Stomach (tissue), 9 donors: ENCODE data around the gene LRTM1. TPM values are rescaled to one million over a fixed set of nuclear protein-coding genes. Genes with fewer than 3 reads are reported as not detected.
A peak's percentile ranks its signal among the peaks of the same experiment; 100 is the strongest.

Source experiments
- DNase-seq, 2 donors: peaks; one replicate each; pipeline versions ENCODE4 v3.0.0 to v3.0.0-alpha.2; 2013 to 2019
- H3K27ac ChIP-seq, 5 donors: fragments of 200-600 bp in 4 of 5; sonication (generic) in 4 of 5; one replicate each; pipeline ENCODE4 v1.5.1; 2013 to 2019; ENCODE audit warnings: mild to moderate bottlenecking in 1 of 5, moderate library complexity in 1 of 5
- H3K27me3 ChIP-seq, 3 donors: fragments of 200-600 bp; sonication (generic); one replicate each; pipeline ENCODE4 v1.5.1; 2017 to 2019; ENCODE audit warnings: mixed run types in 1 of 3
- H3K36me3 ChIP-seq, 4 donors: fragments of 200-600 bp; sonication (generic); 1 replicate in 3 of 4; 2 replicates in 1 of 4; pipeline ENCODE4 v1.5.1; 2016 to 2019
- H3K4me1 ChIP-seq, 4 donors: fragments of 200-600 bp; sonication (generic); one replicate each; pipeline ENCODE4 v1.5.1; 2016 to 2019
- H3K4me3 ChIP-seq, 4 donors: fragments of 200-600 bp; sonication (generic) in 3 of 4; one replicate each; pipeline ENCODE4 v1.5.1; 2016 to 2019; ENCODE audit warnings: mild to moderate bottlenecking in 1 of 4
- H3K9me3 ChIP-seq, 4 donors: fragments of 200-600 bp; sonication (generic); one replicate each; pipeline ENCODE4 v1.5.1; 2016 to 2019
- EP300 ChIP-seq: sonication (generic); formaldehyde crosslinking; IDR thresholded peaks from one replicate; pipeline ENCODE4 v1.6.1; 2017; ENCODE audit warnings: antibody characterized with exemption
- POLR2A ChIP-seq, 4 donors: fragments of 450-650 bp; IDR thresholded peaks; one replicate each; pipeline ENCODE4 v1.6.1; 2016; ENCODE audit warnings: antibody characterized with exemption in 4 of 4, control low read depth in 2 of 4, mild to moderate bottlenecking in 1 of 4, moderate library complexity in 1 of 4
- POLR2AphosphoS5 ChIP-seq, 3 donors: sonication (generic); formaldehyde crosslinking; IDR thresholded peaks; one replicate each; pipeline ENCODE4 v1.6.1; 2016; ENCODE audit warnings: antibody characterized with exemption in 3 of 3
- WGBS, 5 donors: extraction: QIAGEN DNeasy Blood & Tissue Kit in 3 of 5; methylation state at CpG; one replicate each; pipeline versions ENCODE4 v1.1.5 to v1.1.7; 2013 to 2018; 5-methylcytosine and 5-hydroxymethylcytosine counted together
- intact Hi-C: fragments of 100-400 bp; cut with DNase I; formaldehyde crosslinking; loops from one replicate; pipeline ENCODE4 v1.15.1; 2023; ENCODE audit warnings: low total_unique reads
- polyA plus RNA-seq, 3 donors: library from polyadenylated mRNA; stranded (reverse); fragments of 200-250 nt; gene quantifications; one replicate each; pipeline ENCODE4 v1.2.3, GENCODE V29; 2013
- total RNA-seq, 5 donors: library from RNA; depleted of rRNA; stranded (reverse); fragments of >200 nt; gene quantifications; one replicate each; pipeline versions ENCODE4 v1.1.0 to v1.2.3, GENCODE V29; 2014 to 2016
- TF ChIP-seq, protein P1 (sequence below), 7 experiments: fragments of 450-650 bp in 4 of 7; fragments of 200-600 bp in 3 of 7; sonication (generic) in 3 of 7; IDR thresholded peaks; one replicate each; pipeline ENCODE4 v1.5.1; 2016 to 2019; ENCODE audit warnings: antibody characterized with exemption in 7 of 7, control low read depth in 2 of 7, mild to moderate bottlenecking in 1 of 7
- donor health status: healthy with polysubstance abuse.
- donor health status: Bipolar disorder and iron deficiency.
- donor health status: healthy.

LRTM1 gene
- total and polyA plus RNA-seq, 8 donors = not detected

DNA sequence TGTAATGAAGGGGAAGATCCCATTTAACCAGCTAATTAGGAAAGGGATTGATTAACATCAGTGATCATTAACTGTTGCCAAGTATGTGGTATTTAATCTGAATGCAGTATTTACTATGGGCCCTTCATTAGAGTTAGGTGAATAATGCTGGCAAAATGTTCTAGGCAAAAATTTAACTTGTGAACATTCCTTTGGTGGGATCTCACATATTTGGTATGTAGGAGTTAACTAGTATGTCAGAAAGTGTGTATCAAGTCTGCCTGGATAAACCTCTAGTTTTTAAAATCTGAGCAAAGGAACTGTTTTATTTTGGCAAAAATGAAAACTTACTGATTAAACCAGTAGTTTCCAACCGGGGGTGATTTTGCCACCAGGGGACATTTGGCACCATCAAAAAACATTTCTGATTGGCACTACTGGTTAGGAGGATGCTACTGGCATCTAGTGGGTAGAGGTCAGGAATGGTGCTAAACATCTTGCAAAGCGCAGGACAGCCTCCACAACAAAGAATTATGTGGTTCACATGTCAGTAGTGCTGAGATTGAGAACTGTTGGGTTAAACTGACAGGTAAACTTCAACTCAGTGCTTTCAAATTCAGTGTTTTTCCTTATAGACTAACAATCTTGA lies 22.5 kb downstream of the LRTM1 start:
- Histone ChIP-seq H3K27me3 (no peaks in the 10 kb centered on the region), H3K9me3 (no peaks in the 10 kb centered on the region), H3K4me1 (peaks cover 0 to 8% (median 2%) of the 10 kb centered on the region in 4 donors), H3K4me3 (no peak overlapping the region), H3K27ac (no peak overlapping the region), H3K36me3 (no peaks in the 10 kb centered on the region)
- DNase-seq = no peak
- 81 to 87% (median 84%) methylated on average over 2 of the region's 2 CpGs for WGBS, 5 donors
- TF ChIP-seq POLR2AphosphoS5 (IDR thresholded peaks at IDR 0.05) (no peak), POLR2A (IDR thresholded peaks at IDR 0.05) (no peak), EP300 (no peak)
- TF ChIP-seq, protein P1, sequence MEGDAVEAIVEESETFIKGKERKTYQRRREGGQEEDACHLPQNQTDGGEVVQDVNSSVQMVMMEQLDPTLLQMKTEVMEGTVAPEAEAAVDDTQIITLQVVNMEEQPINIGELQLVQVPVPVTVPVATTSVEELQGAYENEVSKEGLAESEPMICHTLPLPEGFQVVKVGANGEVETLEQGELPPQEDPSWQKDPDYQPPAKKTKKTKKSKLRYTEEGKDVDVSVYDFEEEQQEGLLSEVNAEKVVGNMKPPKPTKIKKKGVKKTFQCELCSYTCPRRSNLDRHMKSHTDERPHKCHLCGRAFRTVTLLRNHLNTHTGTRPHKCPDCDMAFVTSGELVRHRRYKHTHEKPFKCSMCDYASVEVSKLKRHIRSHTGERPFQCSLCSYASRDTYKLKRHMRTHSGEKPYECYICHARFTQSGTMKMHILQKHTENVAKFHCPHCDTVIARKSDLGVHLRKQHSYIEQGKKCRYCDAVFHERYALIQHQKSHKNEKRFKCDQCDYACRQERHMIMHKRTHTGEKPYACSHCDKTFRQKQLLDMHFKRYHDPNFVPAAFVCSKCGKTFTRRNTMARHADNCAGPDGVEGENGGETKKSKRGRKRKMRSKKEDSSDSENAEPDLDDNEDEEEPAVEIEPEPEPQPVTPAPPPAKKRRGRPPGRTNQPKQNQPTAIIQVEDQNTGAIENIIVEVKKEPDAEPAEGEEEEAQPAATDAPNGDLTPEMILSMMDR (IDR thresholded peaks at IDR 0.05) = no peak
- intact Hi-C loops = no loop called here

DNA sequence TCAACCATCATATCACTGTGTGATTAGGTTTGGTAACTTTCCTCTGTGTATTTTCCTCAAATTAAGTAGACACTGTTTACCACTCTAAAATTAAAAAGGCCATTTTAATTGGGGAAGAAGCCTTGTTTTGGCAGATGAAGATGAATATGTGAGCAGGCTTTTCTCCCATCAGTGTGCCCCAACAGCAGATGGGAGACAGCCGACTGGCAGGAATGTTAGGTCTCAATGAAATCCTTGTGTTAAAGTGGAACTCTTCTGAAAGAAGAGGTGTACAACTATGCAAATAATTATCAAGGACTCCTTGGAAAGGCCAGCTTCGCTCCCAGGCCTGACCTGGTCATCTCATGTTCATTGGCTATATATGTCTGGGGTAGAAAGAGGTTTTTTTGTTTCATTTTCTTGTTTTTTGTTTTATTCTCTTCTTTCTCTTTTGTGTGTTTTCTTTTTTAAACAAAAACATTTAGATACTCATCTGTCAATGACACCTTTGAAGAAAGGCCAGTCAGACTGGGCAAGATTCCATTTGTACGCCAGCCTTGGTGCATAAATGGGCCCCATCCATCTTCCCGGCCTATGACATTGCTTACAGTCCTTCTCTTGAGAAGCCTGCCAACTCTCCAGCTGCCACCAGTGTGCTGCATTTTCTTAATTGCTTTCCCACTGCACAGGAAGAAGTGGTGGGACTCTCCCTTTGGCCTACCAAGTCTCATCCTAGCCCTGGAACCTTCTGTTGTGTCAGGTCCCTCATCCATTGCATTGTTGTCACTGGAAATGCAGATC lies 25.8 kb downstream of the LRTM1 start:
- no peak overlapping the region for H3K4me3 ChIP-seq
- DNase-seq = peak in 1 of 2 donors; percentile 44
- 62 to 73% (median 65%) methylated on average over 4 of the region's 4 CpGs for WGBS, 5 donors
- H3K27me3 ChIP-seq = no peaks in the 10 kb centered on the region
- intact Hi-C loops = no loop called here
- peaks cover 0 to 8% (median 2%) of the 10 kb centered on the region in 4 donors for H3K4me1 ChIP-seq
- H3K36me3 ChIP-seq = no peaks in the 10 kb centered on the region
- peak overlapping the region in 1 of 5 donors; percentile 10 for H3K27ac ChIP-seq
- TF ChIP-seq, protein P1 (IDR thresholded peaks at IDR 0.05) = no peak
- TF ChIP-seq POLR2AphosphoS5 (IDR thresholded peaks at IDR 0.05) = no peak
- no peak for TF ChIP-seq POLR2A (IDR thresholded peaks at IDR 0.05)
- no peak for TF ChIP-seq EP300
- no peaks in the 10 kb centered on the region for H3K9me3 ChIP-seq

DNA sequence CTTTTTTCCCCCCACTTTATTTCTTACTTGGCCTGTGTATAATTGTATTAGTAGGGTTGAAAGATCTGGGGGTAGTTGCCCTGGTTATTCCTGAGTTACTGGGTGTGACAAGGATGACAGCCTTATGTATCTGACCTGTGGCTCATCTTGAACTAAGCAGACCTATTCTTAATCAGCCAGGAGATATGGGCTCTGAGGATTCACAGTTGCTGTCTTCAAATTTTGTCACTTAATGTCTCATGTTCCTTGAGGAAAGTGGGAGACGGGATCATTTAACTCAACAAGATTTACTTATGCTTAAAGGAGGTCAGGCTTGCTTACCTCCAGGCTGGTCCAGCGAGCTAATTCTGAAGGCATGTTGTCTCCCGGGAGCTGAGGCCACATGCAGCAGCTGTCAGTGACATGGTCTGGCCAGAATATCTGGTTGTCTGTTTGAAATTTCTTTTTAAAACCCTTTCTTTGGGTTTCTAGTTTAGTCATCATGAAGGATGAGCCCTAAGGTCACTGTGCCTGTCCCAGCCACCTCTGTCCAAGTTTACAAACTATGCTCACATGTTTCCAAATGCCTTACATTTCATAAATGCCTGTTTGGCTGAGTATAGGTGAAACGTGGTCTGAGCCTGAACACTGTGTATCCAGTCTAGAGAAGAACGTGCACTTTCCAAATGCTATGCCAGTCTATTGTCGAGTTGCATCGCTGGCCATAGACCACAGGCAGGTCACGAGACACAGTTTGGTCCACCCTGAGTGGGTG lies 26.8 kb downstream of the LRTM1 start:
- 65 to 79% (median 72%) methylated on average over 8 of the region's 8 CpGs for WGBS, 5 donors
- H3K36me3 ChIP-seq = no peaks in the 10 kb centered on the region
- no peaks in the 10 kb centered on the region for H3K27me3 ChIP-seq
- no peak overlapping the region for H3K4me3 ChIP-seq
- DNase-seq = no peak
- H3K27ac ChIP-seq = peak overlapping the region in 1 of 5 donors; percentile 10
- H3K9me3 ChIP-seq = no peaks in the 10 kb centered on the region
- TF ChIP-seq, protein P1 (IDR thresholded peaks at IDR 0.05) = no peak
- TF ChIP-seq EP300 (no peak), POLR2AphosphoS5 (IDR thresholded peaks at IDR 0.05) (no peak), POLR2A (IDR thresholded peaks at IDR 0.05) (no peak)
- intact Hi-C loops = no loop called here
- H3K4me1 ChIP-seq = peaks cover 0 to 8% (median 2%) of the 10 kb centered on the region in 4 donors

DNA sequence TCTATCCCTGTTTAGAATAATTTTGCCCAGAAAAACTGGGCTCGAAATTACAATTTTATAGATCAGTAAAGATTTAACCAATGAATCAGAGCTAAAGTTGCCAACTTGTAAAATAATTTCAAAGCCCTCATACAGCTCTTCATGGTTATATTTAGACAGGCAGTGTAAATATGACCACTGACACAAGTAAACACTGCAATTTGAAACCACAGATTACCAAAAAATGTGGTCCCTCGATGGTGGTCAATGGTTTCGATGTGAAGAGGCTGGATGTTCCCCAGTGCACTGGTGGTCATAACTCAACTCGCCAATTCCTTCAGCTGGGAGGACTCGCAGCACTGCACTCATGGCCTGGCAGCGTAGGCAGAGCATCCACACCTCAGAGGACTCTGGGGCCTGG lies 28.6 kb downstream of the LRTM1 start:
- Histone ChIP-seq H3K9me3 (no peaks in the 10 kb centered on the region), H3K4me3 (no peak overlapping the region), H3K27me3 (no peaks in the 10 kb centered on the region), H3K27ac (no peak overlapping the region), H3K36me3 (no peaks in the 10 kb centered on the region), H3K4me1 (peaks cover 0 to 8% (median 2%) of the 10 kb centered on the region in 4 donors)
- WGBS, 5 donors = 61 to 69% (median 63%) methylated on average over 6 of the region's 6 CpGs
- no peak for DNase-seq
- TF ChIP-seq POLR2A (IDR thresholded peaks at IDR 0.05) (no peak), POLR2AphosphoS5 (IDR thresholded peaks at IDR 0.05) (no peak), EP300 (no peak)
- TF ChIP-seq, protein P1 (IDR thresholded peaks at IDR 0.05) = no peak
- intact Hi-C loops = no loop called here
